DND-41 (cell line): ENCODE measurements around the gene IRF5.

Experiments
- ATAC-seq: fragments of 200-7000 bp; cut with Tn5 transposase; 3 replicates; pipeline ENCODE4 v1.9.1; 2021; ENCODE audit warnings: low read depth; ENCODE audit not compliant: insufficient read depth
- DNase-seq: peaks from one replicate; pipeline ENCODE4 v3.0.0-alpha.2; 2020
- H2AFZ ChIP-seq: 2 replicates; pipeline ENCODE4 v1.6.0; 2012; ENCODE audit warnings: low read depth, low read length
- H3K27ac ChIP-seq: 2 replicates; pipeline ENCODE4 v1.5.1; 2012; ENCODE audit warnings: low read length, inconsistent platforms
- H3K27me3 ChIP-seq: fragments of 200-600 bp; sonication (generic); 2 replicates; pipeline ENCODE4 v1.6.0; 2012; ENCODE audit warnings: low read length, mild to moderate bottlenecking, inconsistent platforms; ENCODE audit not compliant: insufficient read depth, poor library complexity
- H3K36me3 ChIP-seq: 2 replicates; pipeline ENCODE4 v1.5.1; 2012; ENCODE audit warnings: low read length, inconsistent platforms; ENCODE audit not compliant: insufficient read depth
- H3K4me1 ChIP-seq: 2 replicates; pipeline ENCODE4 v1.5.1; 2012; ENCODE audit warnings: mild to moderate bottlenecking, low read length; ENCODE audit not compliant: insufficient read depth
- H3K4me2 ChIP-seq: 2 replicates; pipeline ENCODE4 v1.6.0; 2012; ENCODE audit warnings: mild to moderate bottlenecking, moderate library complexity, low read length, inconsistent platforms; ENCODE audit not compliant: insufficient read depth
- H3K4me3 ChIP-seq, 2 experiments: fragments of 200-600 bp in 1 of 2; shearing (Covaris generic) in 1 of 2; 2 replicates each; pipeline ENCODE4 v1.5.1; 2012 to 2016; ENCODE audit warnings: inconsistent platforms in 2 of 2, low read length in 2 of 2, mild to moderate bottlenecking in 2 of 2, low read depth in 1 of 2, moderate library complexity in 1 of 2
- H3K79me2 ChIP-seq: 2 replicates; pipeline ENCODE4 v1.6.0; 2012; ENCODE audit warnings: low read length, inconsistent platforms; ENCODE audit not compliant: insufficient read depth
- H3K9ac ChIP-seq: 2 replicates; pipeline ENCODE4 v1.6.0; 2012; ENCODE audit warnings: low read depth, mild to moderate bottlenecking, inconsistent platforms, low read length, moderate library complexity
- H3K9me3 ChIP-seq: 2 replicates; pipeline ENCODE4 v1.5.1; 2012; ENCODE audit warnings: low read length, moderate library complexity, mild to moderate bottlenecking, inconsistent platforms; ENCODE audit not compliant: insufficient read depth, severe bottlenecking
- H4K20me1 ChIP-seq: 2 replicates; pipeline ENCODE4 v1.6.0; 2012; ENCODE audit warnings: low read length; ENCODE audit not compliant: insufficient read depth
- CTCF ChIP-seq: IDR thresholded peaks from 2 replicates; pipeline ENCODE4 v1.5.1; 2012; ENCODE audit warnings: borderline replicate concordance, low read length, moderate library complexity, mild to moderate bottlenecking; ENCODE audit not compliant: poor library complexity, severe bottlenecking; ENCODE audit errors: extremely low read depth
- EZH2 ChIP-seq: IDR thresholded peaks from 3 replicates; pipeline ENCODE4 v1.6.1; 2012; ENCODE audit warnings: borderline replicate concordance, low read depth, mild to moderate bottlenecking, moderate library complexity, low read length, inconsistent platforms; ENCODE audit not compliant: severe bottlenecking

The IRF5 gene

GRCh38 chr7:128948976-128949760 lies 11.4 kb downstream of the IRF5 start:
- Histone ChIP-seq H3K27me3 (no peaks in the 10 kb centered on the region), H3K79me2 (no peaks in the 10 kb centered on the region), H3K36me3 (peaks cover 26% of the 10 kb centered on the region), H3K4me2 (no peak overlapping the region), H3K27ac (no peak overlapping the region), H2AFZ (no peak overlapping the region), H4K20me1 (no peaks in the 10 kb centered on the region), H3K9ac (no peak overlapping the region), H3K4me3 (no peak overlapping the region), H3K9me3 (no peaks in the 10 kb centered on the region), H3K4me1 (no peaks in the 10 kb centered on the region)
- no peak for DNase-seq
- no peak for TF ChIP-seq CTCF
- TF ChIP-seq EZH2: no peak
- peak; percentile 22; the same call in 1 of the 3 replicates for ATAC-seq

DNA sequence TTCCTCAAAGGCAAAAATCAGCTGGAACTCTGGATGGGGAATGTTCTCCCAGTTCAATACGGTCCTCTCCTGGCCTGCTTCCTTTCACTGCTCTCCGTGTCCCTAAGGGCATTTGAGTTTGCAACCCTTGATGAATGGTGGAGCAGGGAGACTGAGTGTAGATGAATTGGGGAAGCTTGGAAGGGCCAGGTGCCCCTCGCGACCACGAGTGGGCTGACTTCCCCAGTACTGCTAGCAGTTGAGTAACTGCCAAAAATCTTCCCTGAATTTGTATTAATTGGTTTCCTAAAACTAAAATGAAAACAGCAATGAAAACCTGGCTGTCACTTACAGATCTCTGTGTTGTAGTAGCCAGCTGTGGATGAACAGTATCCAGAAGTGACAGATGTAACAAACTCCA lies 13.6 kb downstream of the IRF5 start:
- no peak for TF ChIP-seq EZH2
- no peak for TF ChIP-seq CTCF
- ATAC-seq: no peak
- Histone ChIP-seq H3K4me3 (no peak overlapping the region), H4K20me1 (no peaks in the 10 kb centered on the region), H2AFZ (no peak overlapping the region), H3K79me2 (no peaks in the 10 kb centered on the region), H3K9ac (no peak overlapping the region), H3K9me3 (no peaks in the 10 kb centered on the region), H3K4me2 (no peak overlapping the region), H3K27me3 (no peaks in the 10 kb centered on the region), H3K36me3 (peaks cover 46% of the 10 kb centered on the region), H3K27ac (no peak overlapping the region), H3K4me1 (no peaks in the 10 kb centered on the region)
- DNase-seq: no peak

- no peak for DNase-seq
- Histone ChIP-seq H4K20me1 (no peaks in the 10 kb centered on the region), H2AFZ (no peak overlapping the region), H3K36me3 (peaks cover 74% of the 10 kb centered on the region), H3K9ac (no peak overlapping the region), H3K9me3 (no peaks in the 10 kb centered on the region), H3K4me1 (no peaks in the 10 kb centered on the region), H3K79me2 (no peaks in the 10 kb centered on the region), H3K4me3 (no peak overlapping the region), H3K4me2 (no peak overlapping the region), H3K27ac (no peak overlapping the region), H3K27me3 (no peaks in the 10 kb centered on the region)
- TF ChIP-seq CTCF (no peak), EZH2 (no peak)
- ATAC-seq: no peak
Observed at GRCh38 chr7:128954150-128954549, 16.4 kb downstream of the IRF5 start.
